Epithelial cell of proximal tubule (primary cell): ENCODE results near the gene GYG2. TPM values are rescaled to one million over a fixed set of nuclear protein-coding genes. Genes with fewer than 3 reads are reported as not detected.

ENCODE experiments used
- DNase-seq: peaks from one replicate; pipeline ENCODE4 v3.0.0-alpha.2; 2011; ENCODE audit warnings: low read depth
- H3K4me3 ChIP-seq: 2 replicates; pipeline ENCODE4 v1.5.1; 2011; ENCODE audit warnings: low read depth, mild to moderate bottlenecking, low read length
- total RNA-seq: library from RNA; depleted of rRNA; stranded (reverse); fragments of >200 nt; gene quantifications from 2 replicates; pipeline ENCODE4 v1.2.3, GENCODE V29; 2015
- TF ChIP-seq, protein P1 (sequence below): conservative IDR thresholded peaks from 2 replicates; pipeline ENCODE4 v1.5.1; 2012; ENCODE audit warnings: low read depth, mild to moderate bottlenecking, low read length

The GYG2 gene
- total RNA-seq, 1 donor from 2014 or later = 0.75 TPM

DNA sequence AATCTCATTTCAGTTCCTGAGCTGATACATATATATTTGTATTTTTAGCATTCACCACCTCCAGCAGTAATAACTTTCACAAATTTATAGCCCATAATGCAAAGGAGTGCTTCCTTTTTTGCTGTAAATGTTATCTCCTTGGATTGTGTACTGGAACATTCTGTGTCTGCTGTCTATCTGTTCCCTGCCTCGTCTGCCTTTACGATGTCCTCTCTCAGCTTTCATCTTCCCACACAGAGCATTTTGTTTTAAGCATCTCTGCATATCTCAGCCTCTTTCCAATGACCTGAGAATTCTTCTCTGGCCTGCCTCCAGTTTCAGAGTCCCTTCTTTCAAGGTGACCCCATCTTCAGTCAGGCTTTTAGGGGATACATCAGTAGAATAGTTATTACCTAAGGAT lies 43.1 kb downstream of the GYG2 start:
- no peak for DNase-seq
- no peak overlapping the region for H3K4me3 ChIP-seq
- TF ChIP-seq, protein P1, sequence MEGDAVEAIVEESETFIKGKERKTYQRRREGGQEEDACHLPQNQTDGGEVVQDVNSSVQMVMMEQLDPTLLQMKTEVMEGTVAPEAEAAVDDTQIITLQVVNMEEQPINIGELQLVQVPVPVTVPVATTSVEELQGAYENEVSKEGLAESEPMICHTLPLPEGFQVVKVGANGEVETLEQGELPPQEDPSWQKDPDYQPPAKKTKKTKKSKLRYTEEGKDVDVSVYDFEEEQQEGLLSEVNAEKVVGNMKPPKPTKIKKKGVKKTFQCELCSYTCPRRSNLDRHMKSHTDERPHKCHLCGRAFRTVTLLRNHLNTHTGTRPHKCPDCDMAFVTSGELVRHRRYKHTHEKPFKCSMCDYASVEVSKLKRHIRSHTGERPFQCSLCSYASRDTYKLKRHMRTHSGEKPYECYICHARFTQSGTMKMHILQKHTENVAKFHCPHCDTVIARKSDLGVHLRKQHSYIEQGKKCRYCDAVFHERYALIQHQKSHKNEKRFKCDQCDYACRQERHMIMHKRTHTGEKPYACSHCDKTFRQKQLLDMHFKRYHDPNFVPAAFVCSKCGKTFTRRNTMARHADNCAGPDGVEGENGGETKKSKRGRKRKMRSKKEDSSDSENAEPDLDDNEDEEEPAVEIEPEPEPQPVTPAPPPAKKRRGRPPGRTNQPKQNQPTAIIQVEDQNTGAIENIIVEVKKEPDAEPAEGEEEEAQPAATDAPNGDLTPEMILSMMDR = no peak

- no peak overlapping the region for H3K4me3 ChIP-seq
- DNase-seq = no peak
- TF ChIP-seq, protein P1 = no peak
Observed at GRCh38 chrX:2872671-2873277, 44.0 kb downstream of the GYG2 start.

DNA sequence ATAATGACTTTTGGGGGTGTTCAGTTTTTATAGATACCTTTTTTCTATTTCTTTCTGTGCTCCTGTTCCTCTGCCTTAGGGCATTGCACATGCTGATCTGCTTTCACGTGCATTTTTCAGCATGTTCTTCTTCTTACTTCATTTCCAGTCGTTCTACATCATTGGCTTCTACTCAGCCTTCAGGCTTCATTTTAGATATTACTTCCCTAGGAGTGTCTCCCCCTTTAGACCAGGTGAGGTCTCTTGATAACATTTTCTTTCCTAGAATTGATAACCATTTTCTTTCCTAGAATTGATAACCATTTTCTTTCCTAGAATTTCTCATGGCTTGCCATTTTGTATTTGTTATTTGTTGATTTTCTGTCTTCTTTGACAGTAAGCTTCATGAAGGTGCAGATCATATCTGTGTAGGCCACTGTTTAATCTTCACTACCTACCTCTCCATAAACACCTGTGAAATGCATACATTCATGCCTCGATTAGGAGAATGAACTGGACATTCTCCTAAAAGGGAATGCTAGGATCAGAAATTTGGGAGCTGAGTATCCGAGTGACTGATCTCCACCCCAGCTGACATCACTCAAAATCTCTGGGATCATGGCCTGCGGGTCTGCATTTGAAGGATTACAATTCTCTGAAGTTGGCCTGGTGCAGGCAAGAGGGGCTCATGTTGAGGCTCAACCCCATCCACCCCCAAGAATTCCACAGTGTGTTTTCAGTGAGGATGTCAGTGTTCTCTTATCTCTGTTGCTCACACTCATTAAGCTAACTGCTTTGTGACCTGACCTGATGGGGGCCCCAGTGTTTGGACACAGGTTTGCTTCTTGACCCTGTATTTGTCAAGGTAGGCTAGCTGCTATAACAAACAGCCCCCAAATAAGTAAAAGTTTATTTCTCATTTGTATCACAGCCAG lies 45.7 kb downstream of the GYG2 start:
- TF ChIP-seq, protein P1 = no peak
- H3K4me3 ChIP-seq = no peak overlapping the region
- DNase-seq = no peak

DNA sequence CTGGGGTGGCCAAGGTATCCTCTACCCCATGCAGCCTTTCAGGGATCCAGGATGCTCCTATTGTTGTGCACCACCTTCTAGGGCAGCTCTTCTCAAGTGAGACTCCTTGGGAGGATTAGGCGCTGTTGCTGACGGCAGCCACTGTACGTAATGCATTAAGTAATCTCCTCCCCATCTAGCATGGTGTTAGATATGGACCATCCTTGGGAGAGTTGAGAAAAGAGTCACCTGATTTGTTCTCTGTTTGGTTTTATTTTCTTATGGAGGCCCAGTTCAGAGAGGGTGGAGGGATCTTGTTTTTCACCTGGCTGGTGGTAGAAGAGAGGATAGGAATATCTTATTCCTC lies 46.4 kb downstream of the GYG2 start:
- no peak overlapping the region for H3K4me3 ChIP-seq
- no peak for DNase-seq
- TF ChIP-seq, protein P1 = no peak

- TF ChIP-seq, protein P1 = peak; percentile 54
- H3K4me3 ChIP-seq = no peak overlapping the region
- DNase-seq = no peak
Observed at GRCh38 chrX:2875798-2876399, 47.2 kb downstream of the GYG2 start.

DNA sequence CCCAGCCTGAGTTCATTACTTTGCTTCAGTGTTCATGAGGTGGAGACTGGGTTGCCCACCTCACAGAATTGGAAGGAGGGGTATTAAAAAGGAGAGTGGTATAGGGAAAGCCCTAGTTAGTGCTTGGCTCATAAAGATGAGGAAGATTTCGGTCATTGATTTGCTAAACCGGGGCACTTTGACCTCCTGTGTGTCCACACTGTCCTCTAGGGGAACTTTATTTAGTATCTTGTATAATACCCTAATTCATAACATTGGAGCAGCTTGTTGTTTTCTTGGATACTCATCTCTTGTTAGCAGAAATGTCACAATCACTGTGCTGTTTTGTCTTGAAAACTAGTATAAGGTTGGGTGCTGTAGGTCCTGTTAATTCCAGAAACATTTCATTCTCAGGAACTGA lies 49.8 kb downstream of the GYG2 start:
- DNase-seq = no peak
- TF ChIP-seq, protein P1 = no peak
- H3K4me3 ChIP-seq = no peak overlapping the region
